Ovary (tissue), 9 donors: ENCODE data around the gene ABCC5. TPM values are rescaled to one million over a fixed set of nuclear protein-coding genes. Genes with fewer than 3 reads are reported as not detected.

ENCODE experiments used
- DNase-seq, 5 donors: peaks; one replicate each; pipeline ENCODE4 v3.0.0-alpha.2; 2019 to 2020
- H3K27ac ChIP-seq, 2 donors: fragments of 200-600 bp; one replicate each; pipeline versions ENCODE4 v1.5.1 to v1.8.0; 2019 to 2022
- H3K27me3 ChIP-seq: fragments of 200-600 bp; one replicate; pipeline ENCODE4 v1.8.0; 2022
- H3K36me3 ChIP-seq: fragments of 200-600 bp; sonication (generic); one replicate; pipeline ENCODE4 v1.5.1; 2019
- H3K4me1 ChIP-seq: one replicate; pipeline ENCODE4 v1.8.1; 2013; ENCODE audit warnings: mild to moderate bottlenecking, moderate library complexity; ENCODE audit not compliant: insufficient read depth
- H3K4me3 ChIP-seq: fragments of 200-600 bp; sonication (generic); one replicate; pipeline ENCODE4 v1.5.1; 2017
- H3K9me3 ChIP-seq, 2 donors: fragments of 200-600 bp in 1 of 2; sonication (generic) in 1 of 2; one replicate each; pipeline versions ENCODE4 v1.5.1 to v1.8.1; 2013 to 2019; ENCODE audit warnings: mild to moderate bottlenecking in 1 of 2, moderate library complexity in 1 of 2
- EP300 ChIP-seq: sonication (generic); formaldehyde crosslinking; IDR thresholded peaks from one replicate; pipeline ENCODE4 v1.6.1; 2017; ENCODE audit warnings: antibody characterized with exemption
- POLR2A ChIP-seq: fragments of 450-650 bp; IDR thresholded peaks from one replicate; pipeline ENCODE4 v1.6.1; 2017; ENCODE audit warnings: antibody characterized with exemption, mild to moderate bottlenecking, moderate library complexity
- WGBS, 3 donors: extraction: QIAGEN DNeasy Blood & Tissue Kit in 1 of 3; methylation state at CpG; one replicate each; pipeline versions ENCODE4 v1.1.5 to v1.1.7; 2013 to 2017; 5-methylcytosine and 5-hydroxymethylcytosine counted together
- intact Hi-C, 4 donors: fragments of 100-400 bp; cut with DNase I; formaldehyde crosslinking; loops; one replicate each; pipeline versions ENCODE4 v1.11.0 to v1.15.1; 2022 to 2023
- polyA plus RNA-seq, 2 donors: library from polyadenylated mRNA; stranded (reverse); fragments of 200-250 nt in 1 of 2; fragments of 350-450 nt in 1 of 2; fragmentation: Illumina TruSeq in 1 of 2; extraction: RNeasy Lipid Tissue Mini Kit (QIAGEN cat#74804) in 1 of 2; gene quantifications; one replicate each; pipeline ENCODE4 v1.2.3, GENCODE V29; 2013 to 2014
- total RNA-seq, 7 donors: library from RNA; depleted of rRNA in 2 of 7; stranded (reverse); fragments of >200 nt in 2 of 7; fragmentation: NEBNext Ultra II Directional in 3 of 7; extraction: Animal tissue kit (Norgen Biotek cat#: 25700) in 3 of 7; gene quantifications; one replicate each; pipeline versions ENCODE4 v1.1.0 to v1.2.4, GENCODE V29; 2016 to 2023
- TF ChIP-seq, protein P1 (sequence below), 3 donors: fragments of 450-650 bp in 2 of 3; fragments of 200-600 bp in 1 of 3; IDR thresholded peaks; one replicate each; pipeline versions ENCODE4 v1.5.1 to v1.8.0; 2016 to 2022; ENCODE audit warnings: antibody characterized with exemption in 3 of 3, mild to moderate bottlenecking in 1 of 3
- donor health status: DM: no; HTN: no; CAD: no; lungs with moderate emphysema.
- donor health status: DM: no; HTN: no; CAD: no.
- donor health status: Bipolar disorder and iron deficiency.
- donor health status: DM: yes; HTN: yes; CAD: no.
- donor health status: DM: no; HTN: no; CAD: no.
- donor health status: DM: yes; HTN: yes; CAD: no.

Gene ABCC5
- total and polyA plus RNA-seq, 9 donors: 16.3 to 29.4 (median 19.8) TPM

DNA sequence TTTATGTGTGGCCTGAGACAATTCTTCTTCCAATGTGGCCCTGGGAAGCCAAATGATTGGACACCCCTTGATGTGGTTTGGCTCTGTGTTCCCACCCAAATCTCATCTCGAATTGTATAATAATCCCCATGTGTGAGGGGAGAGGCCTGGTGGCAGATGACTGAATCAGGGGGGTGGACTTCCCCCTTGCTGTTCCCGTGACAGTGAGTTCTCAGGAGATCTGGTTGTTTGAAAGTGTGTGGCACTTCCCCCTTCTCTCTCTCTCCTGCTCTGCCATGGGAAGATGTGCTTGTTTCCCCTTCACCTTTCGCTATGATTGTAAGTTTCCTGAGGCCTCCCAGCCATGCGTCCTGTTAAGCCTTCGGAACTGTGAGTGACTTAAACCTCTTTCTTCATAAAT, 72.9 kb downstream of the ABCC5 start:
- 81 to 89% (median 84%) methylated on average over 5 of the region's 5 CpGs for WGBS, 3 donors
- intact Hi-C loops: no loop called here
- Histone ChIP-seq H3K4me1 (no peaks in the 10 kb centered on the region), H3K36me3 (no peaks in the 10 kb centered on the region), H3K27ac (no peak overlapping the region), H3K9me3 (no peaks in the 10 kb centered on the region), H3K4me3 (no peak overlapping the region), H3K27me3 (no peaks in the 10 kb centered on the region)
- TF ChIP-seq EP300 (no peak), POLR2A (no peak)
- TF ChIP-seq, protein P1, sequence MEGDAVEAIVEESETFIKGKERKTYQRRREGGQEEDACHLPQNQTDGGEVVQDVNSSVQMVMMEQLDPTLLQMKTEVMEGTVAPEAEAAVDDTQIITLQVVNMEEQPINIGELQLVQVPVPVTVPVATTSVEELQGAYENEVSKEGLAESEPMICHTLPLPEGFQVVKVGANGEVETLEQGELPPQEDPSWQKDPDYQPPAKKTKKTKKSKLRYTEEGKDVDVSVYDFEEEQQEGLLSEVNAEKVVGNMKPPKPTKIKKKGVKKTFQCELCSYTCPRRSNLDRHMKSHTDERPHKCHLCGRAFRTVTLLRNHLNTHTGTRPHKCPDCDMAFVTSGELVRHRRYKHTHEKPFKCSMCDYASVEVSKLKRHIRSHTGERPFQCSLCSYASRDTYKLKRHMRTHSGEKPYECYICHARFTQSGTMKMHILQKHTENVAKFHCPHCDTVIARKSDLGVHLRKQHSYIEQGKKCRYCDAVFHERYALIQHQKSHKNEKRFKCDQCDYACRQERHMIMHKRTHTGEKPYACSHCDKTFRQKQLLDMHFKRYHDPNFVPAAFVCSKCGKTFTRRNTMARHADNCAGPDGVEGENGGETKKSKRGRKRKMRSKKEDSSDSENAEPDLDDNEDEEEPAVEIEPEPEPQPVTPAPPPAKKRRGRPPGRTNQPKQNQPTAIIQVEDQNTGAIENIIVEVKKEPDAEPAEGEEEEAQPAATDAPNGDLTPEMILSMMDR (IDR thresholded peaks at IDR 0.05): no peak
- DNase-seq: no peak

DNA sequence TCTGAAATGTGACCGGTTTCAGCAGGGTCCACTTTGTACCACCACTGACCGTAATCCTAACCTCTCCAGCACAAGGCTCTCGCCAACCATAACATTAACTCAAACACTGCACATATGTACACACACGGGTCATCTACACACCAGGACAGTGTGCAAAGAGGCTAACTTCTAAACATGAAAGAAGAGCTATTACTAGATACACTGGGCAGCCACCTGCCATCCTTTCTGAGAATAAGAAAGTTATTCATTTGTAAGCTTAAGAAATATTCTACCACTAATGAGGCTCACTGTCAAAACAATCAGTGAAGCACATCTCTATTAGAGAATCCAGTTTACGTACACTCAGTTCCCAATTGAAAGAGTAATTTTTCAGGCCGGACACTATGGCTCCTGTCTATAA, 73.9 kb downstream of the ABCC5 start:
- Histone ChIP-seq H3K4me3 (no peak overlapping the region), H3K27me3 (no peaks in the 10 kb centered on the region), H3K36me3 (no peaks in the 10 kb centered on the region), H3K9me3 (no peaks in the 10 kb centered on the region), H3K4me1 (no peaks in the 10 kb centered on the region), H3K27ac (no peak overlapping the region)
- WGBS, 3 donors: 96% methylated on average over 6 of the region's 6 CpGs
- TF ChIP-seq POLR2A (no peak), EP300 (no peak)
- TF ChIP-seq, protein P1 (IDR thresholded peaks at IDR 0.05): no peak
- intact Hi-C loops: no loop called here
- DNase-seq: no peak

DNA sequence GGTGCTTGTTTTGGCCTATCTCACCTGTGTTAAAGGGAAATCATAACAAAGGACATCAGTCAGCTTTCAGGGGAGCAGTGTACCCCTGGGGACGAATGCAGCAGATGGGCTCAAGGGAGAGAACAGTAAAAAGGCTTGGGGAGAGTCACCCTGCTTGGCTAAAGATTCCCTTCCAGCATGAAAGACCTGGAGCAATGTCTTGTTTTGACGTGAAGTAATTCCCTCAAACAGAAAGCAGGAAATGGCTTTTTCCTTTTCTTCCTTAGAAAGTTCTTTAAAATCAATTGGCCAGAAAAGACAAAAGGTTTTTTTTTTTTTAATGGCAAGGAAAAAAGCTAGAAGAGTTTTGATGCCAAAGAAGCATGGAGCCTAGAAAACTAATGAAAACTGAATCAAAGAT, 76.5 kb downstream of the ABCC5 start:
- no peak for DNase-seq
- H3K4me3 ChIP-seq: no peak overlapping the region
- H3K36me3 ChIP-seq: no peaks in the 10 kb centered on the region
- no peaks in the 10 kb centered on the region for H3K9me3 ChIP-seq
- TF ChIP-seq POLR2A (no peak), EP300 (no peak)
- TF ChIP-seq, protein P1 (IDR thresholded peaks at IDR 0.05): no peak
- intact Hi-C loops: no loop called here
- H3K27ac ChIP-seq: no peak overlapping the region
- H3K4me1 ChIP-seq: no peaks in the 10 kb centered on the region
- WGBS, 3 donors: 72 to 91% (median 75%) methylated on average over 2 of the region's 2 CpGs
- no peaks in the 10 kb centered on the region for H3K27me3 ChIP-seq

DNA sequence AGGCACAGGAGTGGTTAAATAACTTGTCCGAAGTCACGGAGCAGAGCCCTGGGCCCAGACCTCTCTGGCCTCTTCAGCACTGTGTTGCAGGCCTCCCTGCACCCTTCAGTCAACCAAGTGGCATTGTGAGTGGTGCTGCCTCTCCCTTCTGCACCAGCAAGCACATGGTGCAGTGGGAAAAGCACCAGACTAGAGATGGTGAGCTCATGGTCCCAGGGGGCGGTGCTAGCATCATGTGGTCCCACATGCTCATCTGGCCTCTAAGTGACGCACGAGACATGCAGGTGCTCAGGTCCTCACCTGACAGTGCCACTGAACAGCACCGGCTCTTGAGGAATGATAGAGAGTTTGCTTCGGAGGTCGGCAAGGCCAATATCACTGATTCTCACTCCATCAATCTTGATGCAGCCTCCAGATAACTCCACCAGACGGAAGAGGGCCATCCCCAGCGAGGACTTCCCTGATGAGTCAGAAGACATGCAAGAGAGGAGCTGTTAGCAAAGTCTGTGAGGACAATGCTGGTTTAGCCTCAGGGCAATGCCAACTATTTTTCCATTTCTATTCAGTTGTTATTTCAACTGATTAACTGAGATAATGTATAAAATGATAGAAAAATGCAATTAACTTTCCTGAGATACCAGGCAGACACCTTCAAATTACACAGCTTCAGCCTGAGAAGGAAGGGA, 79.9 kb downstream of the ABCC5 start:
- Histone ChIP-seq H3K4me1 (no peaks in the 10 kb centered on the region), H3K9me3 (no peaks in the 10 kb centered on the region), H3K4me3 (no peak overlapping the region), H3K36me3 (no peaks in the 10 kb centered on the region), H3K27ac (no peak overlapping the region), H3K27me3 (no peaks in the 10 kb centered on the region)
- 92 to 95% (median 94%) methylated on average over 9 to 10 of the region's 10 CpGs for WGBS, 3 donors
- TF ChIP-seq, protein P1 (IDR thresholded peaks at IDR 0.05): no peak
- TF ChIP-seq EP300: no peak
- no peak for TF ChIP-seq POLR2A
- intact Hi-C loops: no loop called here
- no peak for DNase-seq
